ENCODE data around the gene PAK1. TPM values are rescaled to one million over a fixed set of nuclear protein-coding genes. Genes with fewer than 3 reads are reported as not detected.

Gene PAK1
- total and polyA plus RNA-seq, 9 of the 15 experiments (the other 6 are each of a cell fraction or from before 2014, with no cell fraction given) = 0.52 to 11.7 (median 1.9) TPM

- TF ChIP-seq, protein P1, sequence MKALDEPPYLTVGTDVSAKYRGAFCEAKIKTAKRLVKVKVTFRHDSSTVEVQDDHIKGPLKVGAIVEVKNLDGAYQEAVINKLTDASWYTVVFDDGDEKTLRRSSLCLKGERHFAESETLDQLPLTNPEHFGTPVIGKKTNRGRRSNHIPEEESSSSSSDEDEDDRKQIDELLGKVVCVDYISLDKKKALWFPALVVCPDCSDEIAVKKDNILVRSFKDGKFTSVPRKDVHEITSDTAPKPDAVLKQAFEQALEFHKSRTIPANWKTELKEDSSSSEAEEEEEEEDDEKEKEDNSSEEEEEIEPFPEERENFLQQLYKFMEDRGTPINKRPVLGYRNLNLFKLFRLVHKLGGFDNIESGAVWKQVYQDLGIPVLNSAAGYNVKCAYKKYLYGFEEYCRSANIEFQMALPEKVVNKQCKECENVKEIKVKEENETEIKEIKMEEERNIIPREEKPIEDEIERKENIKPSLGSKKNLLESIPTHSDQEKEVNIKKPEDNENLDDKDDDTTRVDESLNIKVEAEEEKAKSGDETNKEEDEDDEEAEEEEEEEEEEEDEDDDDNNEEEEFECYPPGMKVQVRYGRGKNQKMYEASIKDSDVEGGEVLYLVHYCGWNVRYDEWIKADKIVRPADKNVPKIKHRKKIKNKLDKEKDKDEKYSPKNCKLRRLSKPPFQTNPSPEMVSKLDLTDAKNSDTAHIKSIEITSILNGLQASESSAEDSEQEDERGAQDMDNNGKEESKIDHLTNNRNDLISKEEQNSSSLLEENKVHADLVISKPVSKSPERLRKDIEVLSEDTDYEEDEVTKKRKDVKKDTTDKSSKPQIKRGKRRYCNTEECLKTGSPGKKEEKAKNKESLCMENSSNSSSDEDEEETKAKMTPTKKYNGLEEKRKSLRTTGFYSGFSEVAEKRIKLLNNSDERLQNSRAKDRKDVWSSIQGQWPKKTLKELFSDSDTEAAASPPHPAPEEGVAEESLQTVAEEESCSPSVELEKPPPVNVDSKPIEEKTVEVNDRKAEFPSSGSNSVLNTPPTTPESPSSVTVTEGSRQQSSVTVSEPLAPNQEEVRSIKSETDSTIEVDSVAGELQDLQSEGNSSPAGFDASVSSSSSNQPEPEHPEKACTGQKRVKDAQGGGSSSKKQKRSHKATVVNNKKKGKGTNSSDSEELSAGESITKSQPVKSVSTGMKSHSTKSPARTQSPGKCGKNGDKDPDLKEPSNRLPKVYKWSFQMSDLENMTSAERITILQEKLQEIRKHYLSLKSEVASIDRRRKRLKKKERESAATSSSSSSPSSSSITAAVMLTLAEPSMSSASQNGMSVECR (CRISPR knock-in tag; IDR thresholded peaks at IDR 0.05) = no peak
- no peak for TF ChIP-seq SMARCA4 (IDR thresholded peaks at IDR 0.05)
- no peak for TF ChIP-seq POLR3A (IDR thresholded peaks at IDR 0.05; ENCODE audit: borderline replicate concordance, extremely low read depth, insufficient read depth, insufficient read length)
- TF ChIP-seq, protein P2, sequence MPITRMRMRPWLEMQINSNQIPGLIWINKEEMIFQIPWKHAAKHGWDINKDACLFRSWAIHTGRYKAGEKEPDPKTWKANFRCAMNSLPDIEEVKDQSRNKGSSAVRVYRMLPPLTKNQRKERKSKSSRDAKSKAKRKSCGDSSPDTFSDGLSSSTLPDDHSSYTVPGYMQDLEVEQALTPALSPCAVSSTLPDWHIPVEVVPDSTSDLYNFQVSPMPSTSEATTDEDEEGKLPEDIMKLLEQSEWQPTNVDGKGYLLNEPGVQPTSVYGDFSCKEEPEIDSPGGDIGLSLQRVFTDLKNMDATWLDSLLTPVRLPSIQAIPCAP (CRISPR knock-in tag; IDR thresholded peaks at IDR 0.05; ENCODE audit: borderline replicate concordance) = no peak
- no peak for TF ChIP-seq SMAD1 (IDR thresholded peaks at IDR 0.05; ENCODE audit: low read depth, low read length, partially characterized antibody)
- no peak for TF ChIP-seq IRF2 (CRISPR knock-in tag; IDR thresholded peaks at IDR 0.05)
- no peak for TF ChIP-seq MAFK (IDR thresholded peaks at IDR 0.05; ENCODE audit: low read length)
- TF ChIP-seq CSDE1 (IDR thresholded peaks at IDR 0.05) = no peak
Observed at GRCh38 chr11:77347948-77348347, 125.9 kb downstream of the PAK1 start (continued).
